Kidney (tissue), 14 donors: ENCODE results near the gene FITM1. TPM values are rescaled to one million over a fixed set of nuclear protein-coding genes. Genes with fewer than 3 reads are reported as not detected.

ENCODE experiments used
- DNase-seq, 5 donors: peaks; one replicate each; pipeline ENCODE4 v3.0.0-alpha.2; 2013 to 2020
- FAIRE-seq: peaks from 2 replicates; lab custom pipeline; 2012; peaks lifted over from hg19 to GRCh38; lab: Jason Lieb, UNC
- H3K27ac ChIP-seq, 2 donors: one replicate each; pipeline ENCODE4 v1.7.0; 2013; ENCODE audit warnings: low read depth in 2 of 2, low read length in 2 of 2, inconsistent platforms in 1 of 2
- H3K27me3 ChIP-seq: one replicate; pipeline ENCODE4 v1.7.1; 2013; ENCODE audit warnings: low read length, inconsistent platforms; ENCODE audit not compliant: control insufficient read depth, insufficient read depth
- H3K36me3 ChIP-seq, 3 donors: one replicate each; pipeline versions ENCODE4 v1.7.0 to v1.7.1; 2013; ENCODE audit warnings: low read length in 3 of 3, control low read depth in 1 of 3, inconsistent platforms in 1 of 3; ENCODE audit not compliant: insufficient read depth in 3 of 3, control insufficient read depth in 2 of 3
- H3K4me1 ChIP-seq, 3 donors: one replicate each; pipeline versions ENCODE4 v1.7.0 to v1.7.1; 2013; ENCODE audit warnings: low read length in 3 of 3, inconsistent platforms in 1 of 3, low read depth in 1 of 3; ENCODE audit not compliant: control insufficient read depth in 2 of 3, insufficient read depth in 2 of 3
- H3K4me3 ChIP-seq, 3 donors: one replicate each; pipeline versions ENCODE4 v1.7.0 to v1.8.1; 2013; ENCODE audit warnings: low read length in 3 of 3, control low read depth in 1 of 3, inconsistent platforms in 1 of 3
- H3K9ac ChIP-seq, 3 donors: one replicate each; pipeline versions ENCODE4 v1.7.0 to v1.7.1; 2013; ENCODE audit warnings: low read length in 3 of 3, control low read depth in 1 of 3, inconsistent platforms in 1 of 3
- H3K9me3 ChIP-seq, 3 donors: one replicate each; pipeline versions ENCODE4 v1.7.0 to v1.7.1; 2013; ENCODE audit warnings: low read length in 3 of 3, control low read depth in 1 of 3, inconsistent platforms in 1 of 3; ENCODE audit not compliant: control insufficient read depth in 2 of 3, insufficient read depth in 1 of 3
- CTCF ChIP-seq: IDR thresholded peaks from 3 replicates; pipeline ENCODE4 v1.5.1; 2012; ENCODE audit warnings: mild to moderate bottlenecking, moderate library complexity, borderline replicate concordance; ENCODE audit not compliant: insufficient read depth; ENCODE audit errors: extremely low read depth
- intact Hi-C: fragments of 100-400 bp; cut with DNase I; formaldehyde crosslinking; loops from one replicate; pipeline ENCODE4 v1.11.1; 2022
- polyA plus RNA-seq: library from polyadenylated mRNA; stranded (reverse); fragments of 350-450 nt; fragmentation: Illumina TruSeq; extraction: RNeasy Lipid Tissue Mini Kit (QIAGEN cat#74804); gene quantifications from one replicate; pipeline ENCODE4 v1.2.3, GENCODE V29; 2014; ENCODE audit warnings: low read depth, low replicate concordance; ENCODE audit not compliant: insufficient read depth
- total RNA-seq: library from RNA; stranded (reverse); fragmentation: NEBNext Ultra II Directional; extraction: Animal tissue kit (Norgen Biotek cat#: 25700); gene quantifications from one replicate; pipeline ENCODE4 v1.2.1, GENCODE V29; 2021
- donor health status: control.
- donor health status: control.
- donor health status: control.
- donor health status: control.
- donor health status: control.
- donor health status: DM: yes; HTN: yes; CAD: no.
- donor health status: Normal renal cell carcinoma (clear cell type).

Gene FITM1
- total and polyA plus RNA-seq, 2 donors from 2014 or later = 1.2 to 1.3 TPM

DNA sequence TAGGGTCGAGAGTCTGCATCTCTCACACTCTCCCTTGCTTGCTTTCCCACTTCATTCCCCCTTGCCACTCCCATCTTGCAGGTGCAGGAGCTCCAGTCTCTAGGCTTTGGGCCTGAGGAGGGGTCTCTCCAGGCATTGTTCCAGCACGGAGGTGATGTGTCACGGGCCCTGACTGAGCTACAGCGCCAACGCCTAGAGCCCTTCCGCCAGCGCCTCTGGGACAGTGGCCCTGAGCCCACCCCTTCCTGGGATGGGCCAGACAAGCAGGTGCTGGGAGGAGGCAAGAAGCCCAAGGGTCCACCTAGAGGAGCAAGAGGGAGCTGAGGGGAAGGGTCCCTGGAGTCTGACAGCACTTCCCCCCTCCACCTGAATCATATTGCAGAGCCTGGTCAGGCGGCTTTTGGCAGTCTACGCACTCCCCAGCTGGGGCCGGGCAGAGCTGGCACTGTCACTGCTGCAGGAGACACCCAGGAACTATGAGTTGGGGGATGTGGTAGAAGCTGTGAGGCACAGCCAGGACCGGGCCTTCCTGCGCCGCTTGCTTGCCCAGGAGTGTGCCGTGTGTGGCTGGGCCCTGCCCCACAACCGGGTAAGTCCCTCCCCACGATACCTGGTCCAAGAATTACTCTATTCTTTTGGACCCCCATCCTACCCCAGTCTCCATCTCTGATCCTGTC is 21.1 kb downstream of the FITM1 start:
- Histone ChIP-seq H3K4me3 (no peak overlapping the region), H3K36me3 (peaks cover 7 to 50% (median 46%) of the 10 kb centered on the region in 3 donors)
- DNase-seq = peak in 1 of 5 donors; percentile 63

DNA sequence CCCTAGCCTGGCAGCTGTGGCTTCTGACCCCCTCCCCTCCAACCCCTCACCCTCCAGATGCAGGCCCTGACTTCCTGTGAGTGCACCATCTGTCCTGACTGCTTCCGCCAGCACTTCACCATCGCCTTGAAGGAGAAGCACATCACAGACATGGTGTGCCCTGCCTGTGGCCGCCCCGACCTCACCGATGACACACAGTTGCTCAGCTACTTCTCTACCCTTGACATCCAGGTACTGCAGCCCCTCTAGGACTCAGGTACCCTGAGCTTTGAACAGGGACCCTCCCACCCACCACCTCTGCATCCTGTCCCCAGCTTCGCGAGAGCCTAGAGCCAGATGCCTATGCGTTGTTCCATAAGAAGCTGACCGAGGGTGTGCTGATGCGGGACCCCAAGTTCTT is 24.6 kb downstream of the FITM1 start:
- no peaks in the 10 kb centered on the region for H3K4me1 ChIP-seq
- H3K9ac ChIP-seq = no peak overlapping the region
- no peaks in the 10 kb centered on the region for H3K9me3 ChIP-seq
- TF ChIP-seq CTCF = no peak
- no peak overlapping the region for H3K4me3 ChIP-seq
- peak in 1 of 5 donors; percentile 40 for DNase-seq
- peaks cover 6 to 66% (median 52%) of the 10 kb centered on the region in 3 donors for H3K36me3 ChIP-seq
- H3K27me3 ChIP-seq = no peaks in the 10 kb centered on the region
- no peak overlapping the region for H3K27ac ChIP-seq
- FAIRE-seq = no peak
- intact Hi-C loops = no loop called here

More for the DNA sequence above, 21.1 kb downstream of the FITM1 start:
- Histone ChIP-seq H3K27me3 (no peaks in the 10 kb centered on the region), H3K27ac (no peak overlapping the region), H3K9ac (no peak overlapping the region), H3K9me3 (no peaks in the 10 kb centered on the region), H3K4me1 (peaks cover 0 to 7% (median 0%) of the 10 kb centered on the region in 3 donors)
- intact Hi-C loops = no loop called here
- no peak for FAIRE-seq
- TF ChIP-seq CTCF = no peak

GRCh38 chr14:24156840-24157239 is 26.4 kb downstream of the FITM1 start:
- FAIRE-seq = no peak

More at GRCh38 chr14:24156840-24157239, 26.4 kb downstream of the FITM1 start:
- intact Hi-C loops = no loop called here
- no peak overlapping the region for H3K4me3 ChIP-seq
- H3K27me3 ChIP-seq = no peaks in the 10 kb centered on the region
- TF ChIP-seq CTCF = no peak
- H3K27ac ChIP-seq = no peak overlapping the region
- peaks cover 6 to 49% (median 37%) of the 10 kb centered on the region in 3 donors for H3K36me3 ChIP-seq
- DNase-seq = no peak
- H3K4me1 ChIP-seq = peaks cover 0 to 7% (median 7%) of the 10 kb centered on the region in 3 donors
- H3K9ac ChIP-seq = no peak overlapping the region
- no peaks in the 10 kb centered on the region for H3K9me3 ChIP-seq
